ENCODE data around the gene ROR1. TPM values are rescaled to one million over a fixed set of nuclear protein-coding genes. Genes with fewer than 3 reads are reported as not detected.

The ROR1 gene
- total and polyA plus RNA-seq, 4 experiments from 2014 or later, result not detected

DNA sequence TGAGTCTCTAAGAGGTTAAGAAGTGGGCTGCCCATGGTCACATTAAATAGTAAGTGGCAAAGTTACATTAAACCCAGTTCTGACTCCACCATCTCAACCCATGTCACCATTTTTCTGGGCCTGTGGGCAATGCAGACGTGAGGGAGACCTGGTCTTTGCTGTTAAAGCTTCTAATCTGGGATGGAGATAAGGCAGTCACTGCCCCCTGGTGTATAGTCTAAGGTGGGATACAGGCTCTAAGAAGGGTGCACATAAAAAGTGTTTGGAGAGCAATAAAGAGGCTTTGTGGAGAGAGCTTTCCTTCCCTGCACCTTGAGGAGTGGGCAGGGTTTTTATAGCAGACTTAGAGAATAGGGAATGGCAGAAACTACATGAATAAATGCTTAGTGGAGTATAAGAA, 141.3 kb downstream of the ROR1 start:
- H3K4me3 ChIP-seq (ENCODE audit: low read length in 2 of 2), result no peak overlapping the region
- ChIA-PET POLR2A (ENCODE audit: partially characterized antibody) (no interaction called here), CTCF (ENCODE audit: partially characterized antibody) (interaction anchor here (1.0 kb wide), 1 partner anchor 294 kb away, joined by 3 read pairs; no protein-coding TSS in a partner anchor)
- no peaks in the 10 kb centered on the region for H3K36me3 Mint-ChIP-seq
- no peaks in the 10 kb centered on the region for H3K9me3 ChIP-seq (ENCODE audit: control insufficient read depth in 1 of 2, low read length in 2 of 2)
- no peak overlapping the region for H3K4me3 Mint-ChIP-seq
- no peak for DNase-seq
- H3K4me1 ChIP-seq (ENCODE audit: insufficient read depth, low read length), result no peaks in the 10 kb centered on the region
- peaks cover 2 to 4% of the 10 kb centered on the region in 2 donors for H3K27me3 Mint-ChIP-seq
- H3K27ac ChIP-seq (ENCODE audit: low read depth, low read length), result no peak overlapping the region
- H3K27ac Mint-ChIP-seq, result no peak overlapping the region
- no peaks in the 10 kb centered on the region for H3K9me3 Mint-ChIP-seq
- intact Hi-C loops (cut with micrococcal nuclease), result loop anchor here (5.0 kb wide), 1 partner anchor 298 kb away; no protein-coding TSS in a partner anchor
- no peaks in the 10 kb centered on the region for H3K36me3 ChIP-seq (ENCODE audit: insufficient read depth, low read length)
- H3K27me3 ChIP-seq (ENCODE audit: insufficient read depth, low read length), result no peaks in the 10 kb centered on the region
- H3K4me1 Mint-ChIP-seq, result no peaks in the 10 kb centered on the region

GRCh38 chr1:63916485-63917360, 142.9 kb downstream of the ROR1 start:
- H3K4me1 Mint-ChIP-seq, result no peaks in the 10 kb centered on the region
- no peak overlapping the region for H3K4me3 ChIP-seq (ENCODE audit: low read length in 2 of 2)
- no peak overlapping the region for H3K27ac Mint-ChIP-seq
- no peaks in the 10 kb centered on the region for H3K36me3 Mint-ChIP-seq
- H3K9me3 Mint-ChIP-seq, result no peaks in the 10 kb centered on the region
- H3K9me3 ChIP-seq (ENCODE audit: control insufficient read depth in 1 of 2, low read length in 2 of 2), result no peaks in the 10 kb centered on the region
- no peak overlapping the region for H3K4me3 Mint-ChIP-seq
- H3K36me3 ChIP-seq (ENCODE audit: insufficient read depth, low read length), result no peaks in the 10 kb centered on the region
- no peaks in the 10 kb centered on the region for H3K4me1 ChIP-seq (ENCODE audit: insufficient read depth, low read length)
- DNase-seq, result no peak
- H3K27me3 Mint-ChIP-seq, result peaks cover 2 to 7% of the 10 kb centered on the region in 2 donors
- H3K27ac ChIP-seq (ENCODE audit: low read depth, low read length), result no peak overlapping the region
- POLR2A ChIA-PET (ENCODE audit: partially characterized antibody), result no interaction called here
- CTCF ChIA-PET (ENCODE audit: partially characterized antibody), result no interaction called here
- H3K27me3 ChIP-seq (ENCODE audit: insufficient read depth, low read length), result no peaks in the 10 kb centered on the region
- intact Hi-C loops (cut with micrococcal nuclease), result loop anchor here (5.0 kb wide), 1 partner anchor 299 kb away; no protein-coding TSS in a partner anchor

DNA sequence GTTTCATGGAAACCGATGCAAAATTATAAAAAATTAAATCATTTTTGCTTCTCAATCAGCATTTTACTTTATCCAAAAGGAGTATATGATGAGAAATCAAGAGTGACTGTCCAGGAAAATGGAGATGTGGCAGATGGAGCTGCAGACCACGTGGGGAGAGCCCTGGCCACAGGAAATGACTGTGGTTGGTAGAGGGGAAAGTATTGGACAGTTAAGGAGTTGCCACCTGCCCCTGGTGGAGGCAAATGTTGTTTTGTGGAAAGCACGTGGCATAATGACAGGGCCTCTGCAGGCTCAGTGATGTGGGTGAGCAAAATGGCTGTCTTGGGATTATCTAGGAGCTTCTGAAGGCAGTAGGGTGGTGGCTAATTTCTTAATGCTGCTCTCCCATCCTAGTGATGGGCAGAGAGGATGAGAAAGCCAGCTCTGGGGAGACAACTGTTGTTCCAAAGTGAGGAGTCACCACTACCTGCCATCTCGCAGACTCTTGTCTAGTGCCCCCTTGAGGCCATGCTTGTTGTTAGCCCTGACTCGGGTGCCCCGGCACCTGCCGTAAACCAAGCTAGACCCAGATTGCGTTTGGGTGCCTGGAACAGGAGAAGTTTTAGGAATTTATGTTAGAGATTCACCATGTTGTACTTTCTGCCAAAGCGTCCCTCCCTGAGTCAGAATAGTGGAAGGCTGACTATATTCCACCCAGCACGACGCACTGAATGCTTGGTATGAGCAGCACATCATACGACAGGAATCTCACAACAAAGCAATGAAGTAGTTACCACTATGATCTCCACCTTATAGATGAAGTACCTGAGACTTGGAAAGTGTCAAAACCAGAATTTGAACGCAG, 144.0 kb downstream of the ROR1 start:
- H3K36me3 ChIP-seq (ENCODE audit: insufficient read depth, low read length), result no peaks in the 10 kb centered on the region
- Mint-ChIP-seq H3K27me3 (peaks cover 2 to 7% of the 10 kb centered on the region in 2 donors), H3K36me3 (no peaks in the 10 kb centered on the region), H3K4me1 (no peaks in the 10 kb centered on the region), H3K27ac (no peak overlapping the region), H3K9me3 (no peaks in the 10 kb centered on the region), H3K4me3 (no peak overlapping the region)
- no peaks in the 10 kb centered on the region for H3K27me3 ChIP-seq (ENCODE audit: insufficient read depth, low read length)
- ChIA-PET CTCF (ENCODE audit: partially characterized antibody) (interaction anchor here (1.3 kb wide), 1 partner anchor 301 kb away, joined by 5 read pairs; no protein-coding TSS in a partner anchor), POLR2A (ENCODE audit: partially characterized antibody) (no interaction called here)
- no peak overlapping the region for H3K4me3 ChIP-seq (ENCODE audit: low read length in 2 of 2)
- no peaks in the 10 kb centered on the region for H3K4me1 ChIP-seq (ENCODE audit: insufficient read depth, low read length)
- intact Hi-C loops (cut with micrococcal nuclease), result loop anchor here (5.0 kb wide), 1 partner anchor 300 kb away; no protein-coding TSS in a partner anchor
- H3K27ac ChIP-seq (ENCODE audit: low read depth, low read length), result no peak overlapping the region
- H3K9me3 ChIP-seq (ENCODE audit: control insufficient read depth in 1 of 2, low read length in 2 of 2), result no peaks in the 10 kb centered on the region
- no peak for DNase-seq

DNA sequence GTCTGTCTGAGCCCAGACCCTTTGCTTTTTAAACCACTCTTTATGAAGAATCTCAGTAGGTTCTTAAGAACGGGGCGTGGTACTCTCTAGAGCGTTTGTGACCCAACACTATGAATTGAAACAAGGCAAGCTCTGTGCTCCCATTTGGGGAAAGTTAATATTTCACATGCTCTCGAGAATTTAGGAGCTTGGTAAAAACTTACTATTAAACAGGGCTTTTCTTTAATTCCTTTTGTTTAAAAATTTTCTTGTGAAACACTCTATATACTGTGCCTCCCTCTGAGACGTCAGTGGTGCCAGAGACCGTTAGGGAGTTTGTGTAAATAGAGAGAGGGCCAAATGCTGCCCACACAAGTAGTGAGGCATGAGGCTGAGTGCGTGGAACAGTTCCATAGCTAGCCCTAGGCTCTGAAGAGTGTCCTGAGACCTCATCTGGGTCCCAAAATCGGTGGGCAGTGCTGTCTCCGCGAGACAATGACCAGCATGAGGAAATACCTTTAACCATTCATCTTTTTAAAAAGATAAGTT, 144.7 kb downstream of the ROR1 start:
- no peaks in the 10 kb centered on the region for H3K9me3 ChIP-seq (ENCODE audit: control insufficient read depth in 1 of 2, low read length in 2 of 2)
- Mint-ChIP-seq H3K4me1 (no peaks in the 10 kb centered on the region), H3K4me3 (no peak overlapping the region), H3K27ac (no peak overlapping the region), H3K9me3 (no peaks in the 10 kb centered on the region), H3K27me3 (peaks cover 2 to 6% of the 10 kb centered on the region in 2 donors), H3K36me3 (no peaks in the 10 kb centered on the region)
- no peak for DNase-seq
- CTCF ChIA-PET (ENCODE audit: partially characterized antibody), result interaction anchor here (1.3 kb wide), 1 partner anchor 302 kb away, joined by 5 read pairs; no protein-coding TSS in a partner anchor
- no peaks in the 10 kb centered on the region for H3K27me3 ChIP-seq (ENCODE audit: insufficient read depth, low read length)
- intact Hi-C loops (cut with micrococcal nuclease), result loop anchor here (5.0 kb wide), 1 partner anchor 301 kb away; no protein-coding TSS in a partner anchor
- H3K4me1 ChIP-seq (ENCODE audit: insufficient read depth, low read length), result no peaks in the 10 kb centered on the region
- H3K27ac ChIP-seq (ENCODE audit: low read depth, low read length), result no peak overlapping the region
- no peak overlapping the region for H3K4me3 ChIP-seq (ENCODE audit: low read length in 2 of 2)
- POLR2A ChIA-PET (ENCODE audit: partially characterized antibody), result no interaction called here
- no peaks in the 10 kb centered on the region for H3K36me3 ChIP-seq (ENCODE audit: insufficient read depth, low read length)

- Histone ChIP-seq H3K4me1 (ENCODE audit: insufficient read depth, low read length) (no peaks in the 10 kb centered on the region), H3K9me3 (ENCODE audit: control insufficient read depth in 1 of 2, low read length in 2 of 2) (no peaks in the 10 kb centered on the region), H3K4me3 (ENCODE audit: low read length in 2 of 2) (no peak overlapping the region), H3K36me3 (ENCODE audit: insufficient read depth, low read length) (no peaks in the 10 kb centered on the region), H3K27me3 (ENCODE audit: insufficient read depth, low read length) (no peaks in the 10 kb centered on the region), H3K27ac (ENCODE audit: low read depth, low read length) (no peak overlapping the region)
- DNase-seq, result no peak
- Mint-ChIP-seq H3K27me3 (peaks cover 2 to 5% of the 10 kb centered on the region in 2 donors), H3K27ac (peak overlapping the region in 1 of 7 donors; percentile 29), H3K36me3 (no peaks in the 10 kb centered on the region), H3K4me3 (no peak overlapping the region), H3K9me3 (no peaks in the 10 kb centered on the region), H3K4me1 (no peaks in the 10 kb centered on the region)
- CTCF ChIA-PET (ENCODE audit: partially characterized antibody), result no interaction called here
- intact Hi-C loops (cut with micrococcal nuclease), result no loop called here
- POLR2A ChIA-PET (ENCODE audit: partially characterized antibody), result no interaction called here
Measured at GRCh38 chr1:63920154-63921117, 146.6 kb downstream of the ROR1 start.

DNA sequence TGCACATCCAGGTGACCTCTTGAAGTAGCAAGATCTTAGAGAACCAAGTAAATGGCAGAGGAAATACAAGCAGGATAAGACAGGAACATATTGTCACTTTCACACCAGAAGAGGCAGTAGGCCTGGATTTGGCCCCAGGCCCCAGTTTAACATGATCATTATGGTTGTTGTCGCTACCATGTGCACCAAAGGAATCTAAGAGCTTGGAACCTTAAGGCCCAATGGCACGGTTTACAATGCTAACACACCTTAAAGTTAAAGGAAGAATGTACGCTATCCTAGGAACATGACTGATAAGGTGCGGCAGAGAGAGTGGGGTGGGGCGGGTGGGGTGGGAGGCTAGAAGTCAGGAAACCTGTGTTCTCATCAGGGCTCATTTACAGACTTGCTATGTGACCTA, 147.5 kb downstream of the ROR1 start:
- Histone ChIP-seq H3K36me3 (ENCODE audit: insufficient read depth, low read length) (no peaks in the 10 kb centered on the region), H3K9me3 (ENCODE audit: control insufficient read depth in 1 of 2, low read length in 2 of 2) (no peaks in the 10 kb centered on the region), H3K27me3 (ENCODE audit: insufficient read depth, low read length) (no peaks in the 10 kb centered on the region), H3K4me1 (ENCODE audit: insufficient read depth, low read length) (no peaks in the 10 kb centered on the region), H3K4me3 (ENCODE audit: low read length in 2 of 2) (no peak overlapping the region), H3K27ac (ENCODE audit: low read depth, low read length) (no peak overlapping the region)
- Mint-ChIP-seq H3K36me3 (no peaks in the 10 kb centered on the region), H3K9me3 (no peaks in the 10 kb centered on the region), H3K4me1 (no peaks in the 10 kb centered on the region), H3K27ac (no peak overlapping the region), H3K27me3 (peaks cover 2 to 5% of the 10 kb centered on the region in 2 donors), H3K4me3 (no peak overlapping the region)
- ChIA-PET POLR2A (ENCODE audit: partially characterized antibody) (no interaction called here), CTCF (ENCODE audit: partially characterized antibody) (no interaction called here)
- DNase-seq, result no peak
- intact Hi-C loops (cut with micrococcal nuclease), result no loop called here

All from CD4-positive, alpha-beta memory T cell (primary cell).